ENCODE measurements around the gene DUSP22.
A peak's percentile ranks its signal among the peaks of the same experiment; 100 is the strongest.

The DUSP22 gene

GRCh38 chr6:390914-391558 lies 98.7 kb downstream of the DUSP22 start:
- Mint-ChIP-seq H3K27ac (no peak overlapping the region), H3K36me3 (ENCODE audit: low read depth) (no peaks in the 10 kb centered on the region), H3K9me3 (no peaks in the 10 kb centered on the region), H3K4me3 (peak overlapping the region; percentile 78), H3K4me1 (peaks cover 15% of the 10 kb centered on the region), H3K27me3 (ENCODE audit: low read depth, poor library complexity) (peaks cover 100% of the 10 kb centered on the region)
- TF ChIP-seq CTCF (IDR thresholded peaks at IDR 0.05) = no peak
- DNase-seq = no peak

GRCh38 chr6:391559-392440 lies 99.5 kb downstream of the DUSP22 start, which contains the start of gene IRF4:
IRF4 (plus strand) TSS chr6:391752; CDS start chr6:393153, 1,401 bp downstream.
- Mint-ChIP-seq H3K27ac (no peak within 1 kb of the TSS), H3K4me3 (peak within 1 kb of the TSS; percentile 78), H3K36me3 (ENCODE audit: low read depth) (no peaks in the 10 kb centered on the region), H3K4me1 (peaks cover 15% of the 10 kb centered on the region), H3K27me3 (ENCODE audit: low read depth, poor library complexity) (peaks cover 96% of the 10 kb centered on the region), H3K9me3 (no peaks in the 10 kb centered on the region)
- peak; percentile 47 for DNase-seq
- TF ChIP-seq CTCF (IDR thresholded peaks at IDR 0.05) = no peak

GRCh38 chr6:392441-393390 lies 100.4 kb downstream of the DUSP22 start:
- TF ChIP-seq CTCF (IDR thresholded peaks at IDR 0.05) = no peak
- H3K27ac Mint-ChIP-seq = no peak overlapping the region
- peak overlapping the region; percentile 75 for H3K4me3 Mint-ChIP-seq
- H3K36me3 Mint-ChIP-seq (ENCODE audit: low read depth) = no peaks in the 10 kb centered on the region
- H3K4me1 Mint-ChIP-seq = peaks cover 15% of the 10 kb centered on the region
- no peaks in the 10 kb centered on the region for H3K9me3 Mint-ChIP-seq
- DNase-seq = peak; percentile 61
- H3K27me3 Mint-ChIP-seq (ENCODE audit: low read depth, poor library complexity) = peaks cover 96% of the 10 kb centered on the region

DNA sequence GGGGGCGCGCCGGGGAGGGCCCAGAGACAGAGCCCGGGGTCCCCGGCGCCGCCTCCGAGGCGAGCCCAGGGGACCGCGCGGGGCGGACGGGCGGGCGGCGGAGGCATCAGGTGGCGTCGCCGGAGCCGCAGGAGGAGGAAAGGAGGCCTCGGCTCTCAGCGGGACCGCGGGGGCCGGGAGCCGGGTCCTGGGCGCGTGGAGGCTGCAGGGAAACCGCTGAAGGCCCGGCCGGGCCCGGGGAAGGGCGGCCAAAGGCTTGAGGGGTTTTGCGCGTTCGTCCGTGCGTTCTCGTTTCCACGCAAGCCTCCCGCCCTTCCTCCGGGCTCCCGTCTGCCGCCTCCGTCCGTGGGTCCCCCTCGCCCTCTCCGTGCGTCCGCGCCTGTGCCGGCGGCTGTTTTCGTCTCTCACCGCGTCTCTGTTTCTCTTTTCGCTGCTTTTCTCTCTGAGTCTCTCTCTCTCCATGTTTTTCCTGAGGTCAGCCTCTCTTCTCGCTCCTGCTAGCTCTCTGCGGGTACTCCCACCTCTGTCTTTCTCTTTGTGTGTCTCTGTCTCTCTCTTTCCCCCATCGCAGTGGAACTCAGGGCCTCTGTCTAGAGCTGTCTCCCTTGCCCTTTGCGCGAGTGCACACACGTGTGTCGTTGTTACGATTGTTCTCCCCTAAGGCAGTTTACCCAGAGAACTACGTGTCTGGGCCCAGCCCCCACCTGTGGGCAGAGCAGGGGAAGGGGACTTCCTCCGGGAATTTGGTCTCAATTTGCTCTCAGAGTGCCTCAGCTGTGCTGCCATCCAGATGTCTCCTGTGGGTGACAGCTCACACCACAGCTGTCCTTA lies 101.3 kb downstream of the DUSP22 start:
- TF ChIP-seq CTCF (IDR thresholded peaks at IDR 0.05) = no peak
- H3K36me3 Mint-ChIP-seq (ENCODE audit: low read depth) = no peaks in the 10 kb centered on the region
- peak overlapping the region; percentile 87 for H3K4me3 Mint-ChIP-seq
- H3K9me3 Mint-ChIP-seq = no peaks in the 10 kb centered on the region
- H3K4me1 Mint-ChIP-seq = peaks cover 15% of the 10 kb centered on the region
- H3K27me3 Mint-ChIP-seq (ENCODE audit: low read depth, poor library complexity) = peaks cover 96% of the 10 kb centered on the region
- H3K27ac Mint-ChIP-seq = no peak overlapping the region
- peak; percentile 53 for DNase-seq

DNA sequence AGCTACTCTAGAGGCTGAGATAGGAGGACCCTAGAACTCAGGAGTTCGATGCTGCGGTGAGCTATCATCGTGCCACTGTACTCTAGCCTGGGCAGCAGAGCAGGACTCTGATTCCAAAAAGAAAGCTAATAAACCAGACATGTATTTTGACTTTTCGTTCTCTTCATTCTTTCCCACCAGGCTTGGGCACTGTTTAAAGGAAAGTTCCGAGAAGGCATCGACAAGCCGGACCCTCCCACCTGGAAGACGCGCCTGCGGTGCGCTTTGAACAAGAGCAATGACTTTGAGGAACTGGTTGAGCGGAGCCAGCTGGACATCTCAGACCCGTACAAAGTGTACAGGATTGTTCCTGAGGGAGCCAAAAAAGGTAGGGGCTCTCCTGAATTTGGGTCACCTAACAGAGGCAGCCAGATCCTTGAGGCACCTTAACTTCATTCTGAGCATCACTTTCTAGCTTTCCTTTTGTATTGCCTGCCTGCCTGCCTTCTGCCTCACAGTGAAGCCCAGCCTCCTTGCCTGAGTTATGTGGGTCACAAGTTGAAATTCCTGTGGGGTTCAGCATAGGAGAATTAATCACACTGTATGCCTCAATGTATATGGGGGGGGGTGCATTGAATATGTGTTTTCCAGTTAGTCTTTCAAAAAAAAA lies 102.5 kb downstream of the DUSP22 start:
- no peak for DNase-seq

More for the DNA sequence above, 102.5 kb downstream of the DUSP22 start:
- H3K4me1 Mint-ChIP-seq = peaks cover 15% of the 10 kb centered on the region
- H3K27ac Mint-ChIP-seq = no peak overlapping the region
- H3K36me3 Mint-ChIP-seq (ENCODE audit: low read depth) = no peaks in the 10 kb centered on the region
- no peaks in the 10 kb centered on the region for H3K9me3 Mint-ChIP-seq
- peaks cover 96% of the 10 kb centered on the region for H3K27me3 Mint-ChIP-seq (ENCODE audit: low read depth, poor library complexity)
- H3K4me3 Mint-ChIP-seq = no peak overlapping the region
- TF ChIP-seq CTCF (IDR thresholded peaks at IDR 0.05) = no peak

All from nephron progenitor cell (in vitro differentiated cells).